ENCODE data around the gene PCDH17.
A peak's percentile ranks its signal among the peaks of the same experiment; 100 is the strongest.

Gene PCDH17

GRCh38 chr13:57631596-57632275 lies at the start of gene PCDH17:
Gene PCDH17, plus strand, starts transcription at chr13:57631744. Its CDS starts 803 bp downstream, at chr13:57632547.
- H3K9ac ChIP-seq (ENCODE audit: low read depth, low read length), result peak within 1 kb of the TSS; percentile 70; the same call in 1 of the 2 replicates
- H3K36me3 ChIP-seq (ENCODE audit: insufficient read depth, low read length), result no peaks in the 10 kb centered on the region
- H3K4me1 ChIP-seq (ENCODE audit: insufficient read depth, low read length), result no peaks in the 10 kb centered on the region; the same call in 1 of the 2 replicates
- H3K9me3 ChIP-seq (ENCODE audit: control insufficient read depth, insufficient read depth, low read length), result no peaks in the 10 kb centered on the region

- Histone ChIP-seq H3K36me3 (ENCODE audit: insufficient read depth, low read length) (no peaks in the 10 kb centered on the region), H3K9me3 (ENCODE audit: control insufficient read depth, insufficient read depth, low read length) (no peaks in the 10 kb centered on the region), H3K4me1 (ENCODE audit: insufficient read depth, low read length) (no peaks in the 10 kb centered on the region), H3K9ac (ENCODE audit: low read depth, low read length) (no peak overlapping the region)
Observed at GRCh38 chr13:57582032-57582431, 49.5 kb upstream of the PCDH17 start.

- Histone ChIP-seq H3K9ac (ENCODE audit: low read depth, low read length) (no peak overlapping the region), H3K9me3 (ENCODE audit: control insufficient read depth, insufficient read depth, low read length) (no peaks in the 10 kb centered on the region), H3K36me3 (ENCODE audit: insufficient read depth, low read length) (no peaks in the 10 kb centered on the region), H3K4me1 (ENCODE audit: insufficient read depth, low read length) (no peaks in the 10 kb centered on the region)
Observed at GRCh38 chr13:57583529-57583928, 48.0 kb upstream of the PCDH17 start.

- no peaks in the 10 kb centered on the region for H3K4me1 ChIP-seq (ENCODE audit: insufficient read depth, low read length)
- no peaks in the 10 kb centered on the region for H3K9me3 ChIP-seq (ENCODE audit: control insufficient read depth, insufficient read depth, low read length)
- no peaks in the 10 kb centered on the region for H3K36me3 ChIP-seq (ENCODE audit: insufficient read depth, low read length)
- no peak overlapping the region for H3K9ac ChIP-seq (ENCODE audit: low read depth, low read length)
Observed at GRCh38 chr13:57588639-57589038, 42.9 kb upstream of the PCDH17 start.

- Histone ChIP-seq H3K9me3 (ENCODE audit: control insufficient read depth, insufficient read depth, low read length) (no peaks in the 10 kb centered on the region), H3K36me3 (ENCODE audit: insufficient read depth, low read length) (no peaks in the 10 kb centered on the region), H3K4me1 (ENCODE audit: insufficient read depth, low read length) (no peaks in the 10 kb centered on the region), H3K9ac (ENCODE audit: low read depth, low read length) (no peak overlapping the region)
Observed at GRCh38 chr13:57595775-57596174, 35.8 kb upstream of the PCDH17 start.

GRCh38 chr13:57601536-57601935 lies 30.0 kb upstream of the PCDH17 start:
- Histone ChIP-seq H3K9me3 (ENCODE audit: control insufficient read depth, insufficient read depth, low read length) (no peaks in the 10 kb centered on the region), H3K4me1 (ENCODE audit: insufficient read depth, low read length) (peaks cover 9% of the 10 kb centered on the region; the same call in 1 of the 2 replicates), H3K36me3 (ENCODE audit: insufficient read depth, low read length) (no peaks in the 10 kb centered on the region), H3K9ac (ENCODE audit: low read depth, low read length) (no peak overlapping the region)

GRCh38 chr13:57604442-57604841 lies 27.1 kb upstream of the PCDH17 start:
- no peaks in the 10 kb centered on the region for H3K9me3 ChIP-seq (ENCODE audit: control insufficient read depth, insufficient read depth, low read length)
- H3K36me3 ChIP-seq (ENCODE audit: insufficient read depth, low read length), result no peaks in the 10 kb centered on the region
- no peak overlapping the region for H3K9ac ChIP-seq (ENCODE audit: low read depth, low read length)
- H3K4me1 ChIP-seq (ENCODE audit: insufficient read depth, low read length), result peaks cover 9% of the 10 kb centered on the region; the same call in 1 of the 2 replicates

GRCh38 chr13:57611969-57612368 lies 19.6 kb upstream of the PCDH17 start:
- H3K9me3 ChIP-seq (ENCODE audit: control insufficient read depth, insufficient read depth, low read length), result no peaks in the 10 kb centered on the region
- H3K36me3 ChIP-seq (ENCODE audit: insufficient read depth, low read length), result no peaks in the 10 kb centered on the region
- no peak overlapping the region for H3K9ac ChIP-seq (ENCODE audit: low read depth, low read length)
- H3K4me1 ChIP-seq (ENCODE audit: insufficient read depth, low read length), result no peaks in the 10 kb centered on the region

GRCh38 chr13:57612568-57612967 lies 19.0 kb upstream of the PCDH17 start:
- no peaks in the 10 kb centered on the region for H3K4me1 ChIP-seq (ENCODE audit: insufficient read depth, low read length)
- H3K9ac ChIP-seq (ENCODE audit: low read depth, low read length), result no peak overlapping the region
- no peaks in the 10 kb centered on the region for H3K9me3 ChIP-seq (ENCODE audit: control insufficient read depth, insufficient read depth, low read length)
- H3K36me3 ChIP-seq (ENCODE audit: insufficient read depth, low read length), result no peaks in the 10 kb centered on the region

- Histone ChIP-seq H3K36me3 (ENCODE audit: insufficient read depth, low read length) (no peaks in the 10 kb centered on the region), H3K9me3 (ENCODE audit: control insufficient read depth, insufficient read depth, low read length) (no peaks in the 10 kb centered on the region), H3K4me1 (ENCODE audit: insufficient read depth, low read length) (no peaks in the 10 kb centered on the region), H3K9ac (ENCODE audit: low read depth, low read length) (no peak overlapping the region; the same call in 1 of the 2 replicates)
Observed at GRCh38 chr13:57624565-57625435, 6.7 kb upstream of the PCDH17 start.

GRCh38 chr13:57627663-57628062 lies 3.9 kb upstream of the PCDH17 start:
- H3K36me3 ChIP-seq (ENCODE audit: insufficient read depth, low read length), result no peaks in the 10 kb centered on the region
- H3K9me3 ChIP-seq (ENCODE audit: control insufficient read depth, insufficient read depth, low read length), result no peaks in the 10 kb centered on the region
- no peak overlapping the region for H3K9ac ChIP-seq (ENCODE audit: low read depth, low read length)
- H3K4me1 ChIP-seq (ENCODE audit: insufficient read depth, low read length), result no peaks in the 10 kb centered on the region

- Histone ChIP-seq H3K9ac (ENCODE audit: low read depth, low read length) (peak overlapping the region; percentile 70; the same call in 1 of the 2 replicates), H3K4me1 (ENCODE audit: insufficient read depth, low read length) (no peaks in the 10 kb centered on the region), H3K9me3 (ENCODE audit: control insufficient read depth, insufficient read depth, low read length) (no peaks in the 10 kb centered on the region), H3K36me3 (ENCODE audit: insufficient read depth, low read length) (no peaks in the 10 kb centered on the region)
Observed at GRCh38 chr13:57629391-57629804, 2.1 kb upstream of the PCDH17 start.

- no peaks in the 10 kb centered on the region for H3K36me3 ChIP-seq (ENCODE audit: insufficient read depth, low read length)
- H3K9me3 ChIP-seq (ENCODE audit: control insufficient read depth, insufficient read depth, low read length), result no peaks in the 10 kb centered on the region
- H3K9ac ChIP-seq (ENCODE audit: low read depth, low read length), result peak overlapping the region; percentile 70; the same call in 1 of the 2 replicates
- H3K4me1 ChIP-seq (ENCODE audit: insufficient read depth, low read length), result no peaks in the 10 kb centered on the region; the same call in 1 of the 2 replicates
Observed at GRCh38 chr13:57629821-57630235, 1.7 kb upstream of the PCDH17 start.

- H3K4me1 ChIP-seq (ENCODE audit: insufficient read depth, low read length), result no peaks in the 10 kb centered on the region; the same call in 1 of the 2 replicates
- peak overlapping the region; percentile 70; the same call in 1 of the 2 replicates for H3K9ac ChIP-seq (ENCODE audit: low read depth, low read length)
- H3K9me3 ChIP-seq (ENCODE audit: control insufficient read depth, insufficient read depth, low read length), result no peaks in the 10 kb centered on the region
- H3K36me3 ChIP-seq (ENCODE audit: insufficient read depth, low read length), result no peaks in the 10 kb centered on the region
Observed at GRCh38 chr13:57630661-57631595, 616 bp upstream of the PCDH17 start.

Data from ES-I3 (cell line).